GM04503 (cell line): Measurements from ENCODE around the gene HIPK2.
"Not testable (repeated sequence)": the region's sequence is repeated elsewhere in the genome, so short reads cannot be mapped to it uniquely, and the experiment has no call there.

Experiments
- DNase-seq: peaks from one replicate; pipeline ENCODE4 v3.0.0-alpha.2; 2012; ENCODE audit warnings: low read depth

The HIPK2 gene

GRCh38 chr7:139620676-139621344, 157.0 kb downstream of the HIPK2 start:
- no peak for DNase-seq

- DNase-seq = peak; percentile 40
Observed at GRCh38 chr7:139619367-139619657, 158.5 kb downstream of the HIPK2 start.

GRCh38 chr7:139618482-139619366, 159.1 kb downstream of the HIPK2 start:
- peak; percentile 17 for DNase-seq

GRCh38 chr7:139617074-139617473, 160.7 kb downstream of the HIPK2 start:
- no peak for DNase-seq

GRCh38 chr7:139614886-139615285, 162.9 kb downstream of the HIPK2 start:
- DNase-seq = no peak

- DNase-seq = no peak
Observed at GRCh38 chr7:139613971-139614411, 163.8 kb downstream of the HIPK2 start.

- DNase-seq = not testable (repeated sequence)
Observed at GRCh38 chr7:139611556-139611955, 166.2 kb downstream of the HIPK2 start.

- DNase-seq = no peak
Observed at GRCh38 chr7:139610595-139610994, 167.2 kb downstream of the HIPK2 start.

GRCh38 chr7:139603896-139604295, 173.9 kb downstream of the HIPK2 start:
- DNase-seq = no peak

GRCh38 chr7:139603282-139603681, 174.5 kb downstream of the HIPK2 start:
- DNase-seq = no peak

- DNase-seq = no peak
Observed at GRCh38 chr7:139602143-139602722, 175.6 kb downstream of the HIPK2 start.

GRCh38 chr7:139601176-139601575, 176.6 kb downstream of the HIPK2 start:
- no peak for DNase-seq

GRCh38 chr7:139600306-139600705, 177.5 kb downstream of the HIPK2 start:
- DNase-seq = no peak

- no peak for DNase-seq
Observed at GRCh38 chr7:139598642-139599041, 179.2 kb downstream of the HIPK2 start.

GRCh38 chr7:139597028-139597427, 180.8 kb downstream of the HIPK2 start:
- DNase-seq = no peak

- no peak for DNase-seq
Observed at GRCh38 chr7:139596626-139597025, 181.2 kb downstream of the HIPK2 start.

- DNase-seq = no peak
Observed at GRCh38 chr7:139595806-139596205, 182.0 kb downstream of the HIPK2 start.

GRCh38 chr7:139594911-139595476, 182.8 kb downstream of the HIPK2 start:
- DNase-seq = no peak

GRCh38 chr7:139594090-139594489, 183.7 kb downstream of the HIPK2 start:
- no peak for DNase-seq

- no peak for DNase-seq
Observed at GRCh38 chr7:139592801-139593461, 184.9 kb downstream of the HIPK2 start.

GRCh38 chr7:139591550-139592195, 186.1 kb downstream of the HIPK2 start:
- DNase-seq = no peak

GRCh38 chr7:139589474-139589873, 188.3 kb downstream of the HIPK2 start:
- DNase-seq = no peak
